Activated T-cell treated with anti-CD3 and anti-CD28 coated beads for 4 hours (primary cell): ENCODE data around the gene KLF17.

Source experiments
- DNase-seq: peaks from one replicate; pipeline ENCODE4 v3.0.0-alpha.2; 2020

The KLF17 gene

GRCh38 chr1:44154049-44154448, 35.4 kb downstream of the KLF17 start:
- DNase-seq, result no peak

GRCh38 chr1:44157903-44158302, 39.3 kb downstream of the KLF17 start:
- DNase-seq, result no peak

GRCh38 chr1:44158871-44159270, 40.2 kb downstream of the KLF17 start:
- DNase-seq, result no peak

GRCh38 chr1:44161546-44161945, 42.9 kb downstream of the KLF17 start:
- DNase-seq, result no peak

GRCh38 chr1:44168520-44169098, 50.0 kb downstream of the KLF17 start:
- no peak for DNase-seq

GRCh38 chr1:44170281-44170823, 51.7 kb downstream of the KLF17 start:
- DNase-seq, result no peak

GRCh38 chr1:44174630-44175029, 56.0 kb downstream of the KLF17 start:
- DNase-seq, result no peak
